HG03135 (cell line): ENCODE measurements around the gene MACROD2.

ENCODE experiments used
- ATAC-seq: cut with Tn5 transposase; IDR thresholded peaks from one replicate; pipeline ENCODE4 v1.9.1; 2021; ENCODE audit warnings: mild to moderate bottlenecking, moderate library complexity; ENCODE audit not compliant: unreplicated experiment

MACROD2 gene

DNA sequence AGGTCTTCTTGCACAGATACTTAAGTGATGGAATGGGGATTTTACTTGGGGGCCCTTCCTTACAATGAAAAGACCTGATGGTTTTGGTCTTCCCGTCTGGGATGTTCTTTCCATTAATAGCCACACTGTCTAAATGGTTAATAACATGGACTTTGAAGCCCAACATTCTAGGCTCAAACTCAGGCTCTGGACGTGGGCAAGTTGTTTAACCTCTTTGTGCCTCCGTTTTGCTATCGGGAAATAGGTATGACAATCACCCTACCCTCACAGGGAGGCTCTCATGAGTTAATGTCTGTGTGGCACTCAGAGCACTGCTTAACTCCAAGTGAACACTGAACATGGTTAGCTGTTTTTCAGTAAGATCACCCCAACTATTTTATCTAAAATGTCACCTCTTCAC is 702.8 kb downstream of the MACROD2 start:
- no peak for ATAC-seq

- no peak for ATAC-seq
Measured at GRCh38 chr20:14698605-14699373, 703.5 kb downstream of the MACROD2 start.

GRCh38 chr20:14700639-14700960 is 705.3 kb downstream of the MACROD2 start:
- peak; percentile 56 for ATAC-seq

- ATAC-seq = no peak
Measured at GRCh38 chr20:14701326-14701725, 706.0 kb downstream of the MACROD2 start.

GRCh38 chr20:14706555-14706954 is 711.2 kb downstream of the MACROD2 start:
- no peak for ATAC-seq

- ATAC-seq = no peak
Measured at GRCh38 chr20:14707026-14707680, 711.8 kb downstream of the MACROD2 start.

DNA sequence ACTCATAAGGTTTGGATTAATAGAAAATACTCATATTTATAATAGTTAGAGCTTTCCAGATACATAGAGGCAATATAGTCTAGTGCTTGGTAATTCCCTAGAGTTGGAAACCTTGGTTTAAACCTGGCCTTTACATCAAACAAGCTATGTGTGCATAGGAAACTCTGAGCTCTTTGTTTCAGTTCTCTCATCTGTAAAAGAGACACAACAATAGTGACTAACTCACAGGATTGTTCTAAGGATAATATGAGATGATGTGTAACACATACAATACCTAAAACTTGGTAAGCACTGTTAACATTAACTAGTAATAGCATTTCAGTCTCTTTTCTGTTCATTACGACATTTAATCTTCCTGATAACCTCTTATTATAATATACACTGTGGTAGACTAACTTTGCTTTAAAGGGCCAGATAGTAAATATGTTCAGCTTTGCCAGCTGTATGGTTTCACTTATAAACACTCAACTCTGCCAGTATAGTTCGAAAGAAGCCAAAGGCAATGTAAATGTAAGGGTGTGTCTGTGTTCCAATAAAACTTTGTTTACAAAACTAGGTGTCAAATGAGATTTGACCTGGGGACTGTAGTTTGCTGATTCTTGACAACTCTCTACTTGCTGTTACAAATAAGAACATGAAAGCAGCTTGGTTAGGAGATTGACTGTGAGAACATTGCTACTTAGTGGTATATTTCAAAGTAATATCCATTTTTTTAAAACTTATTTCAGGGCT is 712.7 kb downstream of the MACROD2 start:
- ATAC-seq = no peak

- ATAC-seq = no peak
Measured at GRCh38 chr20:14709439-14709838, 714.1 kb downstream of the MACROD2 start.

GRCh38 chr20:14710951-14711350 is 715.6 kb downstream of the MACROD2 start:
- ATAC-seq = no peak

GRCh38 chr20:14711652-14712051 is 716.3 kb downstream of the MACROD2 start:
- no peak for ATAC-seq

GRCh38 chr20:14712302-14712739 is 717.0 kb downstream of the MACROD2 start:
- ATAC-seq = no peak

- no peak for ATAC-seq
Measured at GRCh38 chr20:14715400-14715799, 720.1 kb downstream of the MACROD2 start.

DNA sequence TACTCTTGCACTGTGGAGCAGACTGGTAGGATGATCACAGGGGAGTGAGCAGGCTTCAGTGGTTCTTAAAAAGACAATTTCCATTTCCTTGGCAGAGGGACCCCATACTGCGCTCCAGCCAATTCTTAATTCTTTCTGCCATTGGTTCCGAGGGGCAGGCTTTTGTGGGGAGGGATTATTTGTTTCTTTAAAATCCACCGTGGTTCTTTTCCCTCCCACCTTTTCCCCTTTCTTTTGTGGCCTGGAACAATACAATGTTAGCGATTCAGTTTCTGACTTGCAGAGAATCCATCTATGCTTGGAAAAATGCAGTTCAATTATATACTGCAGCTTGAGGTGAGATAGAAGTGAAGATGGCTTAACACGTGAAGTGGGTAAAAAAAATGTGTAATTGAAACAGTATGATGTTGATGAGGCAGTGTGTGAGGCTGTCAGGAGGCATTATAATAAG is 721.1 kb downstream of the MACROD2 start:
- no peak for ATAC-seq

DNA sequence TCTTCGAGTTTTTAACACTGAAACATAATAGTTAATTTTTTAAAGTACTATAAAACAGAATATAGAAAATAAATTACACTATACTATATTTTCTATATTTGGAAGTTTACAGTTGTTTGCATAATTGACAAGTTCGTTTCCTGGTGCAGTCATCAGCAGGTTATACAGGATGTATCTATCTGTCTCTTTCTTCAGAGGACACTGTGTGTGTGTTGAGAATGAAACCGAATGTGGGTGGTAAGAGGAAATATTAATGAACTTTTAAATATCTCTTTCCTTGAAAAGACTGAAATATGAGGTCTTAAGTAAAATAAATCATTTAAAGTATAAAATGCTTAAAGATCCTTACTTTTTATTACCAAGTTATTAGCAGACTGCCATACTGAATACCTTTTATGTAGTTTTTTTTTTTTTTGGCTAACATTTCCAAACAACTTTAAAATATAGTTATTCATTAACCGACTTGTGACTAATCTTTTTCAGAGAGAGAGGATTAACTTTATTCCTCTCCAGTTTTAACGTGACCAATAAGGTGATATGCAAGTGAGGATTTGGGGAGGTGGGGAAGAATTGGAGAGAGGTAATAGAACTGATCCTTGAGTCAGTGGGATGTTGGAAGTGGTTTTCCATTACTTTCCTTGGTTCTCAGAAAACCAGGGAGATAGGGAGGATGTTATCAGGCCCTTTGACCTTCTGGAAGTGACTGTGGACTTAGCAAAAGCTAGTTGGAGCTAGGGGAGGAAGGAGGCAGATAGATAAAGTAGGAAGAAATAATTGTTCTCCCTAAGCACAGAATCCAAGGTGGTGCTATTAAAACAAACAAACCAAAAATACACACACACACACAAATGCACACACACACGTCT is 722.1 kb downstream of the MACROD2 start:
- peak; percentile 85 for ATAC-seq

GRCh38 chr20:14720251-14720650 is 724.9 kb downstream of the MACROD2 start:
- no peak for ATAC-seq

- ATAC-seq = no peak
Measured at GRCh38 chr20:14721926-14722452, 726.7 kb downstream of the MACROD2 start.

GRCh38 chr20:14723614-14724013 is 728.3 kb downstream of the MACROD2 start:
- no peak for ATAC-seq

- no peak for ATAC-seq
Measured at GRCh38 chr20:14724036-14724435, 728.7 kb downstream of the MACROD2 start.

DNA sequence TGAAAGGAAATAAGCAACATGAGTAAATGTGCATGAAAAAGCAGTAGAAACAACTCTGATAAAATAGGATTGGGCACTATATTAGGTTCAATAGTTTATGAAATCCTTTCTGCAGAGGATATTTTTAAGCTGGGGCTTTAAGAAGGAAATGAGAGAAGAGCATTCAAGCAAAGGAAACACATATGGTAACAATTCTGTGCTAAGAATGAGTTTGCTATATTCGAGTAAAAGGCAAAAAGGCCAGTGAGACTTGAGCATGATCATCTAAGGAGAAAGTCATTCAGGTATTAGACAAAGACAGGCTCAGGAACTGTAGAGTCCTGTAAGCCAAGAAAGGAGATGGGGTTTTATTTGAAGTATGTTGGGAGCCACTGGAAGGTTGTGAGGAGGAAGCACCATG is 729.2 kb downstream of the MACROD2 start:
- no peak for ATAC-seq

DNA sequence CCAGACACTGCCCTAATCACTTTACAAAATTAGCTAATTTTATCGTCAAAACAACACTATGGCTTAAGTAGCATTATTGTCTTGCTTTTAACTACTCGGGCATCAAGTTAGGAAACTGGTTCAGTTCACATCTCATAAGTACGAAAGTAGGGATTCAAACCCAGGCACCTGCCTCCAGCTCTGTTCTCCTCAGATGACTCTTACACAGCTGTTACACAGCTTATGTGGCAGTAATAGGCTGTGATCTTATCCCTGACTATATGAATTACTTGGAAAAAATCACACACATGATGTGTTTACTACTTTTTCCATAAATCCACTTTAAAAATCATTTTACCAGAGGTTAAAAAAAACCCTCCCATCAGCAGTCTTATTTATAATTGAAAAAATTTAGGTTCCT is 731.3 kb downstream of the MACROD2 start:
- ATAC-seq = no peak
